HG02885 (cell line): ENCODE measurements around the gene NOL4L.

Source experiments
- ATAC-seq: cut with Tn5 transposase; IDR thresholded peaks from one replicate; pipeline ENCODE4 v1.9.1; 2021; ENCODE audit warnings: mild to moderate bottlenecking; ENCODE audit not compliant: unreplicated experiment, poor library complexity

The NOL4L gene

DNA sequence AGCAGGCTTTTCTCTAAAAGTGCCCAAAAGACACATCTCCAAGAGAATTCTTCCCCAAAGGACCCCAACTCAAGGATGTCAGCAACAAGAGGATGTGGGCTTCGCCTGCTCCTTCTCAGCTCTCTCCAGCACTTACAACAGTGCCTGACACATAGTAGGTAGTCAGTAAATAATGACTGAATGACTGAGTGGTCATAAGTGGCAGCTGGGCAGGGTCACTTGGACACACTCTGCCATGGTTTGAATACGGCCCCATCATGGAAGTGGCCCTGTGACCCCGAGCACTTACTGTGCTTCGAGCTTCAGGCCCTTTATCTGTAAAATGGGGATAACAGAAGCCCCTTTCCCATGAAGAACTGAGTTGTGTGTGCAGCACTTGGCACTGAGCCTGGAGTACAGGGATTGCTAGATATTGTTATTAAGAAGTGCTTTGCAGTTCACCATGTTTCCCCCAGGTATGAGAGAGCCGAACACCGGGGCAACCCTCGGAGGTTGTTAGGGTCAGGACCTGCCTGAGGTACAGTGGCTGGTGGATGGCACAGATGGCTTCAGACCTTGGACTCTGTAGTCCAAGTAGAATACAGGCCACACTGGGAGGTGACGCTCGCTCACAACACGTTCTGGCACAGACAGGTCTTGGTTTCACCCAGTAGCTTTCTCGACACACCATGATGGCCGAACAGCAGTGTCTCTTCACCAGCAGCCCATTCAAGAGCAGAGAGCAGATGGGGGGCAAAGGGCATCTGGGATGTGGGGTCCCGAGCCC is 56.0 kb downstream of the NOL4L start:
- ATAC-seq: no peak

DNA sequence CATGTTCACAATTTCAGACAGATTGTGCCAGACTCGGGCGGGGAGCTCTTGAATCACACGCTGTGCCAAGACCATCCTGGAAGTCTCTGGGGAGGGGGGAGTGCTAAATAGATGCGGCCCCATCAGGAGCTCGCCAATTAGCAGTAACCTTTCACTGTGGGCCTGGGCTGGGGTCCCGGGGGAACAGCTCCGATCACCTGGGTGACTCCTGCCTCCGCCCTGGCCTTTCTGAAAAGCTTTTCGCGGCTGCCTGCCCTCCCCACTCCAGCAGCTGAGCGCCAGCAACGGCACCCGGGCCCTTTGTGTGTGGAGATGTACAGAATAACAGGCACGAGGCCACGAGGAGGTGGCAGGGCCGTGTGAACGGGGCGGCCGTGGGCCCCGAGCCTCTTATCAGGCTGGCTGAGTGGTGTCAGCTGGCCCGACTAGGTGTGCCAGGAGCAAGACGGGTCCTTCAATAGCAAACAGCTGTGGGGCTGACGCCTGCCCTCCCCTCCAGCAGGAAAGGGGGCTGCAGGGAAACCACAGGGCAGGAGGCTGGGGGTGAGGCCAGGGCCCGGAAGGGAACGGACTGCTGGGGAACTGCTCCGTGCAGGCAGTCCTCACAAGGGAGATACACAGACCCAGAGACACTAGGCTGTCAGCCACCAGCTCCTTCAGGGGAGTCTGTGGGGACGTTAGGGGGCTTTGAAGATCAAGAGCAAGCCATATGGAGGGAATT is 56.8 kb downstream of the NOL4L start:
- ATAC-seq: no peak

DNA sequence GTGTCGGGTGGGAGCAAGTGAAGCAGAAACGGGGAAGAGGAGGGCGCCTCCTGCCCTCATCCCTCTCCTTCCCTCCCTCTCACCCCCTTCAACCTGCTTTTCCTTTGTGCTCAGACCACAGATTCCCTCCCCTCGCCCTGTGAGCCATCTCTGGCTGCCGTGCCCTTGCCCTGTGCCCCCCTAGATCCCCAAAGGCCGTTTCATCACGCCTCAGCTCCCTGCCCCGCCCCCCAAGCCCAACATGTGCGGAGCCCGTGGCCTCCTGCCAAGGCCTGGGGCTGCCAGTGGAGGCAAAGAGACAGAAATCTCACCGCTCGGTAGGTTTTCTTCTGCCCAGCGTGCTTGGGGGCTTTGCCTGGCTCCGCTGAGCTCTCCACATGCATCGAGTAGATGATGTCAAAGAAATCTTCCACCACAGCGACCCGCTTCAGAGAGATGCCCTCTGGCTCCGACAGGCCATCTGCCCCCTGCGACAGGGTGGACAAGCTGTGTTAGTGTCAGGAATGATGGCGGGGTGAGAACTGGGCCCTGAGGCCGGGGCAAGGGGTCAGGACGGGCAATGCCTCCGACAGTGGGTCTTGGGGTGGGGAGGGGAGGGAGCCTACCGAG is 57.6 kb downstream of the NOL4L start:
- ATAC-seq: no peak

DNA sequence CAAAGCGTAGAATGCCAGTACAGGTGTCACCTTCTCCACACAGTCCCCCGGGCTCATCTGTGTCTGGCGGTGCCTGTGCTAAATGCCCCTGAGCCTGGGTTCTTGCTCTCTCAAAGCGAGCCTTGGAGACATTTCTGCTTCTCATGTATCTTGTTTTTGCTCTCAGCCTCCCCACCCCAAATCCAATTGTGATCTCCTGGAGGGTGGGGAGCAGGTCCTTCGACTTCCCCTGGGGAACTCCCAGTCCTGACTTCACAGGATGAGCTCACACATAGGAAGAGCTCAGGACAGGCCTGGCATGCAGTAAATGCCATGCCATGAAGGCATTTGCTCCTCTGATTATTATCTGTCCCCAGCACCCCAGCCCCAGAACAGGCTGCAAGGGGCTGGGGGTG is 58.1 kb downstream of the NOL4L start:
- no peak for ATAC-seq

DNA sequence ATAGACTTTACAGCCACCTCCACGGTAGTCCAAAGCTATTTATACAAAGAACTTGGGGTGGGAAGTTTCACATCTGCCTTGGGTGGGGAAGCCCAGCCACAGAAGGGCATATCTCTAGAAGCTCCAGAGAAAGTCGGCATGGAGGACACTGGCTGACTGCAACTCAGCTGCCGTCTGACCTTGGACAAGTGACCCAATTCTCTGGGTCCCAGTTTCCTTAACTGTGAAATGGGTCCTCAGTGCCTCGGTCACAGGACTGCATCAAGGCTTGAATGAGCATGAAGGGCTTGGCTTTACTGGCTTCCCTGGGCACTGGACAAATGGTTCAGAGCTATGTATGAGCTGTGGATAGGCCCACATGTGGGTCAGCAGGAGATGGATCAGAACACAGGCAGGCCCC is 58.6 kb downstream of the NOL4L start:
- ATAC-seq: no peak

DNA sequence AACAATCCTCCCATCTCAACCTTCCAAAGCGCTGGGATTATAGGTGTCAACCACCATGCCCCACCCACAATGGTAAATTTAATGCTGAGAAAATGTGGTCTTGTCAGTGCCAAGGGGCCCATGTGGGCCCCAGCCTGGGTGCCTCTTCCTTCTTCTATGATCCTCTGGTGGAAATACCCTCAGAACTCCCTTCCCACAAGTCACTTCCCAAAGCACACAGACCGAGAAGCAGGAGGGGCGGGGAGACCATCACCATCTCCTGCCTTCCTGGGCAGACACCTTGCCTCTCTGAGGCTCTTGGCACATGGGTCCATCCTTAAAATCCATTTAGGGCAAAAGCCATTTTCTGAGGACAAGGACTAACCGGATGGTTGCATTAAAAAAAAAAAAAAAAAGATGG is 59.0 kb downstream of the NOL4L start:
- ATAC-seq: no peak

DNA sequence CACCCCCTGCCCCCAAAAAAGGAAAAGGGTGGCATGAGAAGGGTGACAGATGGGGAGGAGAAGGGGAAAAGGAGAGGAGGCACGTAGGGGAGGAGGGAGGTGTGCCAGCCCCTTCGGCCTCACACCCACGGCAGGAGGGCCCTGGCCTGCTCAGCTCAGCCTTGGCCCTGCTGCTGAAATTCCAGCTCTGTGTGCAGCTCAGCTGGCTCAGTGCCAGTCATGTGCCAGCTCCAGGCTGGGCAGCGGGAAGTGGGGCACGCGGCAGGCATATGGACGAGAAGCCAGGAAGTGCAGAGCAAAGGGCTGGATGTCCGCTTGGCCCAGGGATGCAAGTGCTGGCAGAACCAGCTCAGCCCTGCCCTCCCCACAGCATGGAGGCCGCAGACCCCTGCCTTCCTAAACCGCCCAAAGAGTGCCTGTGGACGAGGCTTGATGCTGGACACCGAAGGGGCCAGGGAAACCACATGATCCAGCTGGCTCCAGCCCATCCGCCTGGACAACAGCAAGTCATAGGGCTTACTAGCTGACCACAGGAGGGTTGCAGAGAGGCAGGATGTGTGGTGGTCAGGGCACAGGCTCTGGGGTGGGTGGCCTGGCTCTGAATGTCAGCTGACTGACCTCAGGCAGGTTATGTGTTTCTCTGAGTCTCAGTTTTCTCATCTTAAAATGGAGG is 60.2 kb downstream of the NOL4L start:
- ATAC-seq: no peak

DNA sequence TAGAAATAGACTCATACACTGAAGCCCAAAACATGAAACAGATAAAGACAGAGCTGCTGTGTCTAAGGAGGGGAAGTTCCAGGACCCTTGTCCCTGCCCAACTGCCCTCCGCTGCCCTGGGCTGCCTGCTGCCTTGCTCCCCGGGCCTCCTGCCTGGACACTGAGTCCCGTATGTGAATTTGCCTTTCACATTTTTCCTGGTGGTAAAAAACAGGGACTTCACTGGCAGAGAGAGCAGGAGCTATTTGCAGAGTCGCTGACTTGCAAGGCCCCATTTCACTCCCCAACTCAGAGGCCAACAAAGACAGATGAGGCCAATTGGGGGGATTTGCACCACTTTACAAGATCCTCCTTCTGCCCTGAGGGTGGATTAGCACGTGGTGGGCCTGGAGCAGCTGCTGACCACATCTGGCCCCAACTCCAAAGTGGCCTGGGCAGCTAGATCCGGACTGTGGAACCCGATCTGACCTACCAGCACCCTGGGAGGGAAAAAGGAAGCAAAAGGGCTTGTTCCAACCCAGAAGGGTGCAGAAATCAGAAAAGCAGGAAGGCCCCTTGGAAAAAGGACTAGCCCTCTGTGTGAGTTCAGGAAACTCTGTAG is 61.4 kb downstream of the NOL4L start:
- ATAC-seq: no peak

DNA sequence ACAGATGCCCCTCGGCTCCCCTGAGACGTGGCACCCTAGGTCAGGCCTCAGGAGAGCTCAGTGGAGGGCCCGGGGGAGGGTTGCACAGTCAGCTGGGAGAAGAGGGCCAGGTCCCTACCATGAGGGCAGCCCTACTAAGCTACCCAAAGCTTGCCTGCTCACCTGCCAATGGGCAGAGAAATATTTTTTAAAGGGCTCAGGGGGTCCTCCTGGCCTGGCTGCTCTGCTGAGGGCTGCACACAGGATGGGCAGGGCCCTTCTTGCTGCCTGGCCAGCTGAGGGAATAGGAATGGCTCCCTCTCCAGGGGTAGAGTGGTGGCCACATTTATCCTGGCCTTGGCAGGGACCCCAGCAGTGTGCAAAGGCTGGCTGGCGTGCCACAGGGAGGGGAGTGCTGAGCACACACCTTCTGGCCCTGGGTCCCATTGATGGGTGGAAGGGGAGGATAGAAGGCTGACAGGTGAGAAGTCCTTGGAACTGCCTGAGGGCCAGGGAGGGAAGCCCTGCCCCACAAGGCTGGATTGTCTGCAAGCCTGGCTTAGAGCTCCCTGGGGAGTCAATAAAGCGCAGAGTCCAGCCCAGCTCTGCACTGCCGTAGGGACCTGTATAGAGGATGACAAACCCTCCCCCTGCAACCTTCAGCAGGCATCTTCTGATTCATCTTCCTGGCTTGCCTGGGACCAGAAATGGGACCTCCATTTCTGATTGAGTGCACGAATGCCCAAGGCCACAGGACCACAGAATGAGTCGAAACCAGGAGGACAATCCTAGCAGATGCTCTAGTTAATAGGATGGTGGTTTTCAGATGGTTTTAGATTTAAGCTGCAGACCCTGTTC is 62.1 kb downstream of the NOL4L start:
- ATAC-seq: no peak

DNA sequence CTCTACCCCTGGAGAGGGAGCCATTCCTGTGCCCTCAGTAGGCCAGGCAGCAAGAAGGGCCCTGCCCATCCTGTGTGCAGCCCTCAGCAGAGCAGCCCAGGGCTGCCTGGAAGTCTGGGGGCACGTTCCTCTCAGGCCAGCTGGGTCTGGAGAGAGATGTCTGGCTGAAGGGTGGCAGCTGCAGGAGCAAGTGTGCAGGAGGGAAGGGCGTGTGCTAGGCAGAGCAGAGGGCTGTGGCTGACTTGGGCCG is 62.7 kb downstream of the NOL4L start:
- no peak for ATAC-seq

DNA sequence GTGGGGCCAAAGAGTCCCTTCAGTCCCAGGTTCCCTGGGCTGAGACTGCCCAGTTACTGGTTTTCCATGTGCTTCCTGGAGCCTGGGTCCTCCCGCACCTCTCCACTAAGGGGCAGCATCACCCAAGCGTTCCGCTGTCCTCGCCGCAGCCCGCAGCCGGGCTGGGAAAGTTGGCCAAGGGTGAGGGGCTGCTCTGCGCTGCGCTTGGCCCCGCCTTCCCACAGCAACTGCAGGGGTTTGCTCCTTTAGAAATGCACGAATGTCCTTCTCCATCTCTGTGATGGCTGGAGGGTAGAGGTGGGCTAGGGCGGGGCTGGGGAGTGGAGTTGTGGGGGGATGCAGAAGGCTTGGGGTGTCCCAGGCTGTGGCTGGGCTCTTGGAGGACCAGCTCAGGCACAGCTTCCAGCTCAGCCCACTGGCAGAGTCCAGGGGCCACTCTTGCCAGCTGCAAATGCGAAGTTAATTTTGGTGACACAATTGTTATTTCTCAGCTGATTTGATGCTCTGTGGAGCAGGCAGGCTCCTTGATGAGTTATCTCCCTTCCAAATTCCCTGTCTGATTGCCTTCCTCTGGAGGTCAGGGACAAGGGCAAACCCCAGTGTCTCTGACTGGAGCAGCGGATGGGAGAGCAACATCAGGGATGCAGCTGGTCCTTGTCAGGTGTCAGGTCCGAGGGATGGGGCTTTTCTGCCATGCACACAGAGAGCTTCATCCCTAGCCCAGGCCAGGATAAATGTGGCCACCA is 63.2 kb downstream of the NOL4L start:
- ATAC-seq: peak; percentile 41

DNA sequence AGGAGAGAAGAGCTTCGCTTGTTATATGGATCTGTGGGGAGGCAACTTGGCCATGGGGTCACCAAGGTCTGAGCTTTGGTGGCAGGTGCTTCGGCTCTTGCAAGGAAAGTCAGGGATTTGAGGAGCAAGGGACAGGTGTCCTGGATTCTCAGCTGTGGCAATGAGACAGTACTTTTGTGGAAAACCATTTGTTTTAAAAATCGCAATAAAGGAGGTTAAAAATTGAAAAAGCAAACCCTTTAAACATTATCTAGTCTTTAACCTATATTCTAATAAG is 64.3 kb downstream of the NOL4L start:
- ATAC-seq: no peak

DNA sequence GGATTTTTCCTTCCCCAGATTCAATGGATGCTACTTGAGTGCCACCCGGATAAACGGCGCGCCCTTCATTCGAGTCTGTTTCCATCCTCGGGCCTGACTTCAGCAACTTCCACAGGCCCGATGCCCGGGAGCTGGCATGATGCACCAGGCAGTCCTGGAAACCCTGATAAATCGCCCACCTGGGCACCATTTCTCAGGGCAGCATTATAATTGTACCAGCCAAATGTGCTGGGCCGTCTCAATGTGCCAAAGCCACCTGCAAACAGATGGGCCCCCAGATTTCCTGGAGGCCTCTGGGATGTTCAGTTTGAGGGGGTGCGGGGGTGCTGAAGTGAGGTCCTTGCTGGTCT is 65.8 kb downstream of the NOL4L start:
- ATAC-seq: no peak

DNA sequence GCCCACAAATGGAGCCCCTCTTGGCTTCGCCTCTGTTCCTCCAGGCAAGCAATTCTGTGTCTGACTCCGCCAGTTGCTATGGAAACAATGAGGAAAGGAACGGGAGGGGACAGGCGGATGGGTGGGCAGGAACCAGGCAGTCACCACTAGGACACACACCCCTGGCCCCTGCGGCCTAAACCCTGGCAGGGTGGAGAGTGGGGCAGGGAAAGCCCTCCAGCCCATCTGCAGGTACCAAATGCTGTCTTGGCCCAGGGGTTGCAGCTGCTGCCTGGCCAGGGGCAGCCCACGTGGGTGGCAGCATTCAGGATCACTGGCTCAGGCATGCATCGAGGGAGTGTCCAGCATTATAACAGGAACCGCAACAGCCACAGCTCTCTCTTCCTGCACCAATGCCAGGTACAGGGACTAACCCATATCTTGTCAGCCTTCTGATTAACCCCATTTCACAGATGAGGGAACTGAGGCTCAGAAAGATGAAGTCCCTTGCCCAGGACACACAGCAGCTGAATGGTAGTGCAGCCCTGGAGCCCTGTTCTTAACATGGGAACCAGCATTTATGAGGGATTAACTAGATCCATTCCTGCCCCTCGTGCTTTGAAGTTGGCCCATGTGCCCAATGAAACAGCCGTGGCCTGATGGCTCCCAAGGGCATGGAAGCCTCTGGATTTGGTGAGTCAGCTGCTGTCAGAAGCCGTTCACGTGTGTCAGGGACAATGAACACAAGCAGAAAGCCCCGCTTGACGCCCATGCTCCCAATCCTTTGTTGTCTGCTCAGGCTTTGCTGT is 66.3 kb downstream of the NOL4L start:
- ATAC-seq: no peak

DNA sequence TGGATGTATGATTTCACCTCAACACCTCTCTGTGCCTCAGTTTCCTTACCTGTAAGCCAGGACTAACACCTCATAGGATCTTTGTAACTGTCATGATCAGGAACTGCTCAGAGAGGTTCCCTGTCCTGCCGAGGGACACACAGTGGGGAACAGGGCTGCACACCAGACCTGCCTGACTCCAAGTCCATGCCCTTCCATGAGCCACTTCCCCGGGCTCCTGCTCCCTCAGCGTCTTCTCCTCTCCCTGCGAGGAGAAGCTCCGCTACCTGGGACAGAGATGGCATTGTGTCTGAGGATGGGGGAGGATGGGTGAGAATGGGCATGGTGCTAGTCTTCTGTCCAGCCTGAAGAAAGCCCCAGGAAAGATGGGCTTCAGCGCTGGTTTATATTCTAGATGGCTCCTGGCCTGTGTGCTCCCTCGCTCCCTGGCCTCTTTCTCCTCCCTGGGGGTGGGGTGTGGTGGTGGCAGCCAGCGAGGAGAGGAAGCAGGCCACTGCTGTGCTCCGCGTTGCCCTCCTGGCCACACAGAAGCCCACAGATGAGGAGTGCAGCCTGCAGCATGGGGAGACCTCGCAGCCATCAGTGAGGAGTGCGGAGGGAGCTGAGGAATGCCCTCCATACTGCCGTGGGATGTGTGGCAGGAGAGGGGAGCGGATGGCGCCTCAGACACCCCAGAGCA is 67.1 kb downstream of the NOL4L start:
- no peak for ATAC-seq

DNA sequence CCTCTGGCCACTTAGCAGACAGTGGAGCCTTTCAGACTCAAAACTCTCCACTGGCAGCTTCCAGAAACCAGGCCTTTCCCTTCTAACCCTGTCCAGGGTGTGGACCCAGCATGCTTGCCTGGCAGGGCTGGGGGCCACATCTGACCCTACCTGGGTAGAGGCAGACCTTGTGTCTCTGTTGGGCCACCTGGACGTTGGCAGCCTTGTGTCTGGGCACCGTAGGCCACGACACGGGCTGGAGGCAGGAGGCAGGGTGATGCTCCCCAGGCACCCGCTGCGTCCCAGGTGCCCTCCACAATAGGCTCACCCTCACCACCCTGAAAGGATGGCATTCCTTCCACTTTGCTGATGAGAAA is 67.6 kb downstream of the NOL4L start:
- ATAC-seq: no peak

DNA sequence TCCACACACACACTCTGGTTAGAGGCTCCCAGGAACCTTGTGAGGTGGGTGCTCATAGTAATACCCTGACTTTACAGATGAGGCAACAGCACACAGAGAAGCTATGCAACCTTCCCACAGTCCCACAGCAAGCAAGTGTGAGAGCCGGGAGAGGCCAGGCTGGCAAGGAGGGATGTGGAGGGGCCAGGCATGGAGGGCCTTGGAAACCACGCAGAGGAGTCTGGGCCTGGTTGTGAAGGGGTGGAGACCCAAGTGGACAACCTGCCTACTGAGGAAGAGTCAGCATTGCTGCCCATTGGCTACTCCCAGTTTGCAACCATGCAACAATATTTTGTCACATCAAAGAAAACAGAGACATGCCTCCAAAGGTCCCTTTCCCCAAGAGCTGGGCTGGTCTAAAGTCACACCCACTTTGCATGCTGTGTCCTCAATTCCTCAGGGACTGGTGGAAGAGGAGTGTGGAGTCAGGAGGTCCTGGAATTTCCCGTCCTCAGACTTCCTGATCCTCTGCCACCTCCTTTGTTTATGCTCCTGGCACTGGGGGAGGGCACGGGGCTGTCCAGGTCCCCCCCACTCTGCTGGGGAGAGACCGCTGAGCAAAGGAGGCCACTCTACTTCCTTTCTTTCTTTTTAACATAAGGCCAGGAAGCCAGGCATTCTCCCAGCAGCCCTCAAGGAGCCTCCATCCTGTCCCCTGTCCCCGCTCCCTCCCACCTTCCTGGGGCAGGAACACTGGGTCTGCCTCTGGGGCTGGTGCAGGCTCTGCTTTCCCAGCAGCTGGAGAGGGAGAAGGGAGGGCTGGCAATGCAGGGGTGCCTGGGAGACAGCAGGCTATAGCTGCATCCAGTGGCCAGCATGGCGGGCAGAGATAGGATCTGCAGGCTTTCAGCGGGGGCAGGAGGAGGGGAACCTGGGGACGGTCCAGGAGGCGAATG is 68.3 kb downstream of the NOL4L start:
- ATAC-seq: no peak
